Uterus (tissue), 4 donors: Measurements from ENCODE around the gene FUBP1. TPM values are rescaled to one million over a fixed set of nuclear protein-coding genes. Genes with fewer than 3 reads are reported as not detected.

Experiments used
- DNase-seq, 2 donors: peaks; one replicate each; pipeline ENCODE4 v3.0.0-alpha.2; 2019 to 2020
- H3K27ac ChIP-seq, 2 donors: fragments of 200-600 bp; sonication (generic); 1 replicate in 1 of 2; 2 replicates in 1 of 2; pipeline ENCODE4 v1.5.1; 2016 to 2018
- H3K27me3 ChIP-seq, 2 donors: fragments of 200-600 bp; sonication (generic); one replicate each; pipeline ENCODE4 v1.5.1; 2018 to 2019; ENCODE audit warnings: control low read depth in 1 of 2
- H3K36me3 ChIP-seq, 2 donors: fragments of 200-600 bp; sonication (generic); one replicate each; pipeline ENCODE4 v1.5.1; 2019; ENCODE audit warnings: control low read depth in 1 of 2
- H3K4me1 ChIP-seq, 2 donors: fragments of 200-600 bp; sonication (generic); one replicate each; pipeline ENCODE4 v1.5.1; 2018 to 2019; ENCODE audit warnings: control low read depth in 1 of 2
- H3K4me3 ChIP-seq, 2 donors: fragments of 200-600 bp; sonication (generic); 1 replicate in 1 of 2; 2 replicates in 1 of 2; pipeline ENCODE4 v1.5.1; 2018 to 2019; ENCODE audit warnings: mild to moderate bottlenecking in 1 of 2
- H3K9me3 ChIP-seq, 2 donors: fragments of 200-600 bp; sonication (generic); one replicate each; pipeline ENCODE4 v1.5.1; 2019; ENCODE audit warnings: control low read depth in 1 of 2
- POLR2A ChIP-seq, 2 donors: fragments of 450-650 bp; IDR thresholded peaks; one replicate each; pipeline ENCODE4 v1.6.1; 2016; ENCODE audit warnings: antibody characterized with exemption in 2 of 2, mild to moderate bottlenecking in 1 of 2, moderate library complexity in 1 of 2
- intact Hi-C: fragments of 100-400 bp; cut with DNase I; formaldehyde crosslinking; loops from one replicate; pipeline ENCODE4 v1.15.1; 2023; ENCODE audit warnings: low total_unique reads
- total RNA-seq, 4 donors: library from RNA; depleted of rRNA in 3 of 4; stranded (reverse); fragments of >200 nt in 3 of 4; gene quantifications; one replicate each; pipeline versions ENCODE4 v1.1.0 to v1.2.4, GENCODE V29; 2014 to 2023
- TF ChIP-seq, protein P1 (sequence below), 4 experiments: fragments of 200-600 bp in 2 of 4; fragments of 450-650 bp in 2 of 4; sonication (generic) in 2 of 4; IDR thresholded peaks; one replicate each; pipeline ENCODE4 v1.5.1; 2016 to 2019; ENCODE audit warnings: antibody characterized with exemption in 4 of 4, mild to moderate bottlenecking in 2 of 4, moderate library complexity in 1 of 4
- donor health status: DM: yes; HTN: yes; CAD: no.

Gene FUBP1
- total RNA-seq, 4 donors from 2014 or later = 40.6 to 300 (median 116) TPM

- no peaks in the 10 kb centered on the region for H3K9me3 ChIP-seq
- no peak for DNase-seq
- H3K27ac ChIP-seq = no peak overlapping the region
- no peaks in the 10 kb centered on the region for H3K4me1 ChIP-seq
- no peaks in the 10 kb centered on the region for H3K27me3 ChIP-seq
- H3K4me3 ChIP-seq = no peak overlapping the region
- H3K36me3 ChIP-seq = no peaks in the 10 kb centered on the region
- TF ChIP-seq, protein P1, sequence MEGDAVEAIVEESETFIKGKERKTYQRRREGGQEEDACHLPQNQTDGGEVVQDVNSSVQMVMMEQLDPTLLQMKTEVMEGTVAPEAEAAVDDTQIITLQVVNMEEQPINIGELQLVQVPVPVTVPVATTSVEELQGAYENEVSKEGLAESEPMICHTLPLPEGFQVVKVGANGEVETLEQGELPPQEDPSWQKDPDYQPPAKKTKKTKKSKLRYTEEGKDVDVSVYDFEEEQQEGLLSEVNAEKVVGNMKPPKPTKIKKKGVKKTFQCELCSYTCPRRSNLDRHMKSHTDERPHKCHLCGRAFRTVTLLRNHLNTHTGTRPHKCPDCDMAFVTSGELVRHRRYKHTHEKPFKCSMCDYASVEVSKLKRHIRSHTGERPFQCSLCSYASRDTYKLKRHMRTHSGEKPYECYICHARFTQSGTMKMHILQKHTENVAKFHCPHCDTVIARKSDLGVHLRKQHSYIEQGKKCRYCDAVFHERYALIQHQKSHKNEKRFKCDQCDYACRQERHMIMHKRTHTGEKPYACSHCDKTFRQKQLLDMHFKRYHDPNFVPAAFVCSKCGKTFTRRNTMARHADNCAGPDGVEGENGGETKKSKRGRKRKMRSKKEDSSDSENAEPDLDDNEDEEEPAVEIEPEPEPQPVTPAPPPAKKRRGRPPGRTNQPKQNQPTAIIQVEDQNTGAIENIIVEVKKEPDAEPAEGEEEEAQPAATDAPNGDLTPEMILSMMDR (IDR thresholded peaks at IDR 0.05) = no peak
- TF ChIP-seq POLR2A (IDR thresholded peaks at IDR 0.05) = no peak
- intact Hi-C loops = no loop called here
These were observed 27.5 kb downstream of the FUBP1 start for GRCh38 chr1:77951328-77951727.

- Histone ChIP-seq H3K27me3 (no peaks in the 10 kb centered on the region), H3K27ac (no peak overlapping the region), H3K36me3 (no peaks in the 10 kb centered on the region), H3K4me1 (no peaks in the 10 kb centered on the region), H3K4me3 (no peak overlapping the region), H3K9me3 (no peaks in the 10 kb centered on the region)
- intact Hi-C loops = no loop called here
- no peak for DNase-seq
- TF ChIP-seq POLR2A (IDR thresholded peaks at IDR 0.05) = no peak
- TF ChIP-seq, protein P1 (IDR thresholded peaks at IDR 0.05) = no peak
These were observed 28.0 kb downstream of the FUBP1 start for GRCh38 chr1:77950873-77951272.

DNA sequence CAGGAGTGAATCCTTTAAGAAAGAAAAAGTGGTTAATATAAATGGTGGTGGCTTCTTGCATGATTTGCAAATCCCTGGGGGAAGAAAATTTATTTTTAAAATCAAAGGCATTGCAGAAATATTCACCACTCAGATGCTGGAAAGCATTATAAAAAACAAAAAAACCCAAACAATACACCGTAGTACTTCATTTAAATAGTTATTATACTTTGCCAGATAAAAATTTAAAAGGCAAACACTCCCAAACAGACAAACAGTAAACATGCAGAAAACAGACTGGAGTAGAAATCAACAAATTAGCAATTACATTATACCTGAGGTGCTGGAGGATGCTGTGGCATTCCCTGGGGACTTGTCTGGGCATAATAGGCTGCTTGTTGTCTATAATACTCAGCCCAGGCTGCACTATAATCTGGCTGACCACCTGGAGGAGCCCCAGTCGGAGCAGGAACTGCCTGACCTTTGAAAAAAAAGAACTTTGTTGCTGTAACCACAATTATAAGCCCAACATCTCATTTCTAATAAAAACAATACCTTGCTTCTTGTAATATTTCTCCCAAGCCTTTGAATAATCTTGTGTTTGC, 29.9 kb downstream of the FUBP1 start:
- H3K4me1 ChIP-seq = no peaks in the 10 kb centered on the region
- peak overlapping the region in 1 of 2 donors; percentile 0 for H3K27ac ChIP-seq
- intact Hi-C loops = no loop called here
- no peaks in the 10 kb centered on the region for H3K27me3 ChIP-seq
- no peaks in the 10 kb centered on the region for H3K36me3 ChIP-seq
- H3K9me3 ChIP-seq = no peaks in the 10 kb centered on the region
- TF ChIP-seq POLR2A (IDR thresholded peaks at IDR 0.05) = no peak
- TF ChIP-seq, protein P1 (IDR thresholded peaks at IDR 0.05) = peak in 1 of 4 experiments; percentile 13
- no peak overlapping the region for H3K4me3 ChIP-seq
- no peak for DNase-seq

- H3K36me3 ChIP-seq = no peaks in the 10 kb centered on the region
- no peak overlapping the region for H3K4me3 ChIP-seq
- H3K27me3 ChIP-seq = no peaks in the 10 kb centered on the region
- H3K4me1 ChIP-seq = no peaks in the 10 kb centered on the region
- intact Hi-C loops = no loop called here
- no peak for TF ChIP-seq POLR2A (IDR thresholded peaks at IDR 0.05)
- no peaks in the 10 kb centered on the region for H3K9me3 ChIP-seq
- DNase-seq = no peak
- no peak overlapping the region for H3K27ac ChIP-seq
These were observed 33.5 kb downstream of the FUBP1 start for GRCh38 chr1:77945345-77945744.

GRCh38 chr1:77942400-77943140, 36.3 kb downstream of the FUBP1 start:
- Histone ChIP-seq H3K4me1 (no peaks in the 10 kb centered on the region), H3K9me3 (no peaks in the 10 kb centered on the region), H3K4me3 (no peak overlapping the region), H3K27ac (no peak overlapping the region), H3K36me3 (no peaks in the 10 kb centered on the region), H3K27me3 (no peaks in the 10 kb centered on the region)
- no peak for DNase-seq
- TF ChIP-seq, protein P1 (IDR thresholded peaks at IDR 0.05) = no peak
- TF ChIP-seq POLR2A (IDR thresholded peaks at IDR 0.05) = no peak
- intact Hi-C loops = no loop called here
